HCT116 (cell line): Measurements from ENCODE around the gene LRP1B.

Experiments
- ATF3 ChIP-seq: IDR thresholded peaks from 2 replicates; pipeline ENCODE4 v1.6.1; 2012
- CTCF ChIP-seq, 3 experiments: fragments of 200-600 bp in 1 of 3; sonication (generic) in 1 of 3; IDR thresholded peaks in 2 of 3; conservative IDR thresholded peaks in 1 of 3; 2 replicates each; pipeline ENCODE4 v1.5.1; 2012 to 2017; ENCODE audit warnings: low read depth in 2 of 3, low read length in 2 of 3, antibody characterized with exemption in 1 of 3, borderline replicate concordance in 1 of 3, control low read depth in 1 of 3, mild to moderate bottlenecking in 1 of 3, mixed read lengths in 1 of 3, mixed run types in 1 of 3, moderate library complexity in 1 of 3; ENCODE audit not compliant: insufficient read depth in 1 of 3
- ELF1 ChIP-seq: IDR thresholded peaks from 2 replicates; pipeline ENCODE4 v1.6.1; 2012; ENCODE audit warnings: low read depth, borderline replicate concordance
- EZH2 ChIP-seq: fragments of 200-600 bp; sonication (generic); IDR thresholded peaks from 2 replicates; pipeline ENCODE4 v1.6.1; 2017; ENCODE audit warnings: antibody characterized with exemption, mixed run types
- MAX ChIP-seq: IDR thresholded peaks from 2 replicates; pipeline ENCODE4 v1.6.1; 2012
- REST ChIP-seq: IDR thresholded peaks from 2 replicates; pipeline ENCODE4 v1.6.1; 2012; ENCODE audit warnings: low read depth
- TCF7L2 ChIP-seq: IDR thresholded peaks from 2 replicates; pipeline ENCODE4 v1.7.0; 2011; ENCODE audit warnings: borderline replicate concordance, inconsistent platforms; ENCODE audit not compliant: insufficient read depth, insufficient read length; ENCODE audit errors: extremely low read depth
- YY1 ChIP-seq: IDR thresholded peaks from 2 replicates; pipeline ENCODE4 v1.6.1; 2011; ENCODE audit warnings: low read length, low read depth, moderate library complexity, mild to moderate bottlenecking; ENCODE audit not compliant: insufficient replicate concordance; ENCODE audit errors: extremely low read depth

- TF ChIP-seq EZH2, result no peak
- TF ChIP-seq CTCF (IDR thresholded peaks at IDR 0.05 in 2 of 3, conservative IDR thresholded peaks at IDR 0.05 in 1 of 3; ENCODE audit: borderline replicate concordance in 1 of 3, insufficient read depth in 1 of 3, low read depth in 2 of 3, low read length in 2 of 3), result no peak
- TF ChIP-seq YY1, result no peak
- no peak for TF ChIP-seq REST
- TF ChIP-seq ATF3, result no peak
- no peak for TF ChIP-seq MAX
- TF ChIP-seq ELF1, result no peak
- TF ChIP-seq TCF7L2, result no peak
Measured at GRCh38 chr2:141782574-141782973, 348.2 kb downstream of the LRP1B start.
